Activated CD8-positive, alpha-beta memory T cell treated with anti-CD3 and anti-CD28 coated beads for 24 hours (primary cell): ENCODE results near the gene FCRLB.
"Not testable (repeated sequence)": the region's sequence is repeated elsewhere in the genome, so short reads cannot be mapped to it uniquely, and the experiment has no call there.

ENCODE experiments used
- DNase-seq: peaks from one replicate; pipeline ENCODE4 v3.0.0-alpha.2; 2020

The FCRLB gene

GRCh38 chr1:161720956-161721737 lies at the start of gene FCRLB:
FCRLB (plus strand) TSS chr1:161721544; CDS start chr1:161722673, 1,129 bp downstream.
- no peak for DNase-seq

GRCh38 chr1:161673437-161673836 lies 47.9 kb upstream of the FCRLB start:
- not testable (repeated sequence) for DNase-seq

- not testable (repeated sequence) for DNase-seq
Measured at GRCh38 chr1:161674447-161674846, 46.9 kb upstream of the FCRLB start.

GRCh38 chr1:161674908-161675307 lies 46.4 kb upstream of the FCRLB start:
- DNase-seq, result not testable (repeated sequence)

GRCh38 chr1:161676441-161676840 lies 44.9 kb upstream of the FCRLB start:
- no peak for DNase-seq

- no peak for DNase-seq
Measured at GRCh38 chr1:161676958-161677689, 44.2 kb upstream of the FCRLB start.

GRCh38 chr1:161678500-161678899 lies 42.8 kb upstream of the FCRLB start:
- no peak for DNase-seq

GRCh38 chr1:161681879-161682278 lies 39.5 kb upstream of the FCRLB start:
- DNase-seq, result no peak

- DNase-seq, result no peak
Measured at GRCh38 chr1:161688946-161689345, 32.4 kb upstream of the FCRLB start.

- DNase-seq, result no peak
Measured at GRCh38 chr1:161691846-161692245, 29.5 kb upstream of the FCRLB start.

GRCh38 chr1:161693020-161693712 lies 28.2 kb upstream of the FCRLB start:
- not testable (repeated sequence) for DNase-seq

- DNase-seq, result not testable (repeated sequence)
Measured at GRCh38 chr1:161698302-161698701, 23.0 kb upstream of the FCRLB start.

- DNase-seq, result no peak
Measured at GRCh38 chr1:161702250-161702649, 19.1 kb upstream of the FCRLB start.

- DNase-seq, result no peak
Measured at GRCh38 chr1:161705537-161705936, 15.8 kb upstream of the FCRLB start.

GRCh38 chr1:161706113-161706481 lies 15.2 kb upstream of the FCRLB start:
- no peak for DNase-seq

GRCh38 chr1:161706482-161707347 lies 14.6 kb upstream of the FCRLB start, which contains the start of gene FCRLA:
FCRLA (plus strand) TSS chr1:161707229; CDS start chr1:161707265, 36 bp downstream.
- no peak for DNase-seq

GRCh38 chr1:161707503-161707902 lies 13.8 kb upstream of the FCRLB start:
- no peak for DNase-seq

- DNase-seq, result no peak
Measured at GRCh38 chr1:161709373-161709772, 12.0 kb upstream of the FCRLB start.

- DNase-seq, result no peak
Measured at GRCh38 chr1:161710560-161710959, 10.8 kb upstream of the FCRLB start.

- DNase-seq, result no peak
Measured at GRCh38 chr1:161718559-161719324, 2.6 kb upstream of the FCRLB start.

GRCh38 chr1:161719325-161719611 lies 2.1 kb upstream of the FCRLB start:
- DNase-seq, result no peak

- DNase-seq, result no peak
Measured at GRCh38 chr1:161720422-161720821, 922 bp upstream of the FCRLB start.
